GM11168 (cell line): Measurements from ENCODE around the gene MACROD2.

Experiments used
- in situ Hi-C: fragments of 300-500 bp; cut with MboI; formaldehyde crosslinking; loops from one replicate; pipeline ENCODE4 v1.12.0; 2022; ENCODE audit warnings: low sequenced_read_pairs; ENCODE audit not compliant: unreplicated experiment

The MACROD2 gene

DNA sequence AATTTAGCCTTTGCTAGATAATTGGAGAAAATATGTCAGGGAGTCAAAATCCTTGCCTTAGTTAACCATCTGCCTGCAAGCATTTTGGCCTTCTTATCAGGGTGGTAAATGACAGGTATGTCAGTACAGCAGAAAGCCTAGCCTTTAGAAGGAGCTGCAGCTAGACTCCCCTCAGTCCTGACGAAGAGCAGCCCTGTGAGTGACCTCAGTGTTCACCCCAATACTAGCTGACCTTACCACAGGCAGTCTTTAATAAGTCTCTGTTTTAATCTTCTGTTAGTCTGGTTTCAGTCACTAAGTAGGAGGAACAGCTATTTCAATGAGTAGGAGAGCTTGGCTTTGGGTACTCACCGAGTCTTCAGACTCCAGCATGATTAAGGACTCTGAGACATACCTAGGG, 682.1 kb downstream of the MACROD2 start:
- in situ Hi-C loops: no loop called here

DNA sequence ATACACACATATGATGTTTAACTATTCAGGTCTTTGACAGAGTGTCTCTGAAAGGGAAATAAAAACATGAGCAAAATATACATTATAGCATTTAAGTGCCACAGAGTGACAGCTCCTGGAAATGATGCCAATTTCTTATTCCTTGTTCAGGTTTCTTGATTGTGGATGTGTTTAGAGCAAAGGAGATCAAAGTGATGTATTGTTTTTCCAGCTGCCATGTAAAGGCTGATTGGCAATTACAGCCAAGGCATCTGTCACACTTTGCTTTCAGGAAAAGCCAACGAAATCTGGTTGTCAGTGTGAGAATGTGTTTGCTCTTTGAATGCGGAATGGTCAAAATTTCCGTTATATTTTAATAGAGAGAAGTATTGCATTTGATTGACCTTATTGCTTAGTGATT, 689.9 kb downstream of the MACROD2 start:
- in situ Hi-C loops: no loop called here

DNA sequence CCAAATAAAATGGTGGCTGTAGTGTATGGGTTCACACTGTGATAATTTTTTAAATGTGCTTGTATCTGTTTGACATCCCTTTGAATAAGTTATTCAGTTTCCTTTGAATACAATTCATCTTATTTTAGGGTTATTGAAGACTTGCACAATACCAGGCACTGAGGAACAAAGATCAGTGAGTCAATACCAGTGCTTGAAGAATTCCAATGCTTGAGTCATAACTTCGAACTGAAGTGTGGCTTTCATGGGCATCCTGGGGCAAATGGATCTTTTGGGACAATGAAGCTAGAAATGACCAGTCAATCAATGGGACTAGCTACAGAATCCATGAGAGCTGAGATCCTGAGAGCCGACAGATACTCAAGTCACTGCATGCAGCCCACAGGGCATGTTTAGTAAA, 692.0 kb downstream of the MACROD2 start:
- in situ Hi-C loops: no loop called here

DNA sequence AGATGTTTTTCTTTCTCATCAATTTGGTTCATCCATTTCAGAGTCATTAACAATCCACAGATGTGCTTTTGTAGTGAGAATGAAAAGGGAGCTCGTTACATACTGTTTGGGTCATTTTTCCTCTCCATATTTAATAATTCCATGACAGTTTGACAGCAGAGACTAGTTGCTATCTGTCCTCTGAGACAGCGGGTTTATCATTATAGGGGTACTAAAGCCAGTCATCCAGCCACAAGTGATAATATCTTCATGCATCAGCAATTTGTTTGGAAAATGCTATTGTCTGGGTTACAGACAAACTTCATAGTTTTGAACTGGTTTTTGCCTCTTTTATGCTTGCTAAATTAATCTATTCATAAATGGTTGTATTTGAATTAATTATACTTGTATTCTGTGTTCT, 692.7 kb downstream of the MACROD2 start:
- in situ Hi-C loops: no loop called here

DNA sequence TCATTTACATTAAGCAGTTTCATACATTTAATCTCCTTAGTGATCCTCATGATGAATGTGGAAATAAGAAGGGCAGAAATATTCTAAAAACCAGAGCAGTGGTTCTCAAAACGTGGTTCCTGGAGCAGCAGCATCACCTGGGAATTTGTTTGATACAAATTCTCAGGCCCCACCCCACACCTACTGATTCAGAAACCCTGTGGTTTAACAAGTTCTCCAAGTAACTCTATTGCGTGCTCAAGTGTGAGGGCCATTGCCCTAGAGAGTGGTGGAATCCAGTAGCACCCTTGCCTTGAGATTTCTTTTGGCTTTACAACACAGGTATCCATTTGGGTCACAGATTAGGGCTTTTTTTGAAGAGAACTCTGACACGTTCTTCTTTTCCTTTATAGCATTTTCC, 696.7 kb downstream of the MACROD2 start:
- in situ Hi-C loops: no loop called here

DNA sequence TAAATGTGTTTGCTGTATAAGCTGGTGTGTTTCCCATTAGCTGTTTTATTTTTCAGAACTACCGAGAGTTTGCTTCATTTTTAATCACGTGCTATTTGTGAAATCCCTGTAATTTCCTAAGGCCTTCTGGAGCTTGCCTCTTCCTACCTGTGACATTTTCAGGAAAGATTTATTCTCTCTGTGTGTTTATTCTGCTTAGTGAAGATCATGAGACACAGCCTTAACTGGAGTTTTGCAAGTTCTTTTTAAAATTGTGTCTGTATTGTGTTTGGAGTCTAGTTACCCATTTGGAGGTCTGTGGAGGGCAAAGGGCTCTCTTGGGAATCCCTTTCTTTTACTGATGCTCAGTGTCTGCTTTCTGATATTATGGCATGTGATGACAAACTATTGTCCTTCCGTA, 701.2 kb downstream of the MACROD2 start:
- in situ Hi-C loops: no loop called here

DNA sequence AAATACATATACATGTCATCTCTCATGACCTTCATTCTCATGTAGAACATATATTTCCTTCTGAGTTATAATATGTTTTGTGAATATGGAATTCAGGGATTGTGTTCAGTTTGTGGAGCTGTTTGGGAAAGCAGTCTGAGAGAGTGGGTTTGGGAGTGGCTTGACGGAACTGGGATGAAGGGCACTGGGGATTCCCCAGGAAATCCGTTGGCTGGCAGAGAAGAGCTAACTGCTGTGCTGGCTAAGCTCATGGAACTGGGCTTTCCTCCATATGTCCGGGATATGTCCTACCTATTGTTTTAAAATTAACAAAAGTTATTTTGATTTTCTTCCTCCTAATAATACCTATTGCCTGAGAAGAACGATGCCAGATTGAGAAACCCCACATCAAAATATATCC, 701.6 kb downstream of the MACROD2 start:
- in situ Hi-C loops: no loop called here

DNA sequence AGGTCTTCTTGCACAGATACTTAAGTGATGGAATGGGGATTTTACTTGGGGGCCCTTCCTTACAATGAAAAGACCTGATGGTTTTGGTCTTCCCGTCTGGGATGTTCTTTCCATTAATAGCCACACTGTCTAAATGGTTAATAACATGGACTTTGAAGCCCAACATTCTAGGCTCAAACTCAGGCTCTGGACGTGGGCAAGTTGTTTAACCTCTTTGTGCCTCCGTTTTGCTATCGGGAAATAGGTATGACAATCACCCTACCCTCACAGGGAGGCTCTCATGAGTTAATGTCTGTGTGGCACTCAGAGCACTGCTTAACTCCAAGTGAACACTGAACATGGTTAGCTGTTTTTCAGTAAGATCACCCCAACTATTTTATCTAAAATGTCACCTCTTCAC, 702.8 kb downstream of the MACROD2 start:
- in situ Hi-C loops: no loop called here

DNA sequence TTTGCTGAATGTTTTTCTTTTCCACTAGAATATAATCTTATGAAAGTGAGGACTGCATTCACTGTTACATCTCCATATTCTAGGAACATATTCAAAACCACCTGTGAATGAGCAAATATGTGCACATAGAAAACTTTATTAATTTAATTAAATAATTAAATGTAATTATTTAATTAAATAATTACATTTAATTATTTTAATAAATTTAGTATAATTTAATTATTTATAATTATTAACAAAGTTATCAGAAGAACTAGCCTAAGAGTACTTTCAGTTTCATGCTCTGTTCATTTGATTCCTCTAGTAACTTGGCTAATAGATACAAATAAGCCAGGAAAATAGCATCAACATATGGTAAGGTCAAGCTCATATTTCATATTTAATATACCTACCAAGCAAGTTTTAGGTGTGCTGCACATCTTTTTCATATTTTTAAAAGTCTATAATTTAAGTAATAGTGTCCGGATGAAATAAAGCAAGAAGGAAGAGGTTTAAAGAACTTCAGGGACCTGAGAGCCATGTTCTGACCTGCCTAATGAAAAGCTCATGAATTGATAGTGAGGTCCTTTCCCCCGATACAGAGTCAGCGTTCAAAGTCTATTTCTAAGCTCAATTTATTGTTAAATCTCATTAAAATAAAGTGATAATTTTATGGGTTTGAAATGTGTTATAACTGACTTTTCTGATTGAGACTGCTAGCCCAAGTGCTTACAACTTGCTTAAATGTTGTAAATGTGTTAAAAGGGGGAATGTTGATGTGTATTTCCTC, 703.5 kb downstream of the MACROD2 start:
- in situ Hi-C loops: no loop called here

DNA sequence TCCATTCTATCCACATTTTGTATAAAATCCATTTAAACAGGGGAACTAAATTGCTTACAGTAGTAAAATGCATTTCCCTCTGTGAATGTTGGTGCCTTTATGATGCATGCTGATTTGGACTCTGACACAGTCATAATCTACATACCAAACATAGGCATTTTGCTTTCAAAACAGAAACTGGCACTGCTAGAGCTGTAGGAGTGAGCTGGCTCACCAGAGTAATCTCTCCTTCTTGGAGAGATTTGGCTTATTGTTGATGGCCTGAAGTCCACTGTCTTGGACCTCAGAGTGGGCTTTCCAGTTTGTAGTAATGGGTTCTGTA, 705.3 kb downstream of the MACROD2 start:
- in situ Hi-C loops: no loop called here

DNA sequence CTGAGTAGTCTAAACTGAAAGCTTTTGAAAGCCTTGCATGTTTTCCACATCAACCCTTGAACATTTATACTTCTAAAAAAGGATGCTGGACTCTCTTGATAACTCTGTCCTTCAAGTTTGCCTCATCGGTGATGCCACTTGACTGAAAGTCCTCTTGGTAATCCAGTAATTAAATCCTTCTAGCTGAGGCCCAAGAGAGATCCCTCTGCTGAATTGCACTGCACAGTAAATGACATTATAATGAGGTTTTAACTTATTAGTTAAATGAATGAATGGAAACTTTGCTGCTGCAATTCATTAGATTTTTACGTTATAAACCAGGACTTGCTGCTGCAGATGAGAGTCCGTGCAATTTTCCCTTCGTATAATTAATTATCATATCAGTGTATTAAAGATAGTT, 706.0 kb downstream of the MACROD2 start:
- in situ Hi-C loops: no loop called here

DNA sequence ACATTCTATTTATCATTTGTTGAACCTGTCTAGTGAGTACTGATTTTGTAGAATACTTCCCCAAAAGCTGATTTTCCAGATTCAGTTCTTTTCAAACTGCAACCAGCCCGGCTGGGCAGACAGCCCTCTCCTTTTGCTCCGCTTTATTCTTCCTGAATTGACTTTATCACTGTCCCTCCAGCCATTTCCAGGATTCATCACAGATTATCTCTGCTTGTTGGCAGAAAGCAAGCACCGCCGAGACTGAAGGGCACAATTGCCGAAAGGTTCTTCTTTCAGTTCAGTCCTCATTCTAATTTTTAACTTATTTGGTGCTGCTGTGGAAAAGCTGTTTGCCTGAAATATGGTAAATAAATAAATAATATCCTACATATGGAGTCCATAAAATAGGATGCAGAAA, 711.2 kb downstream of the MACROD2 start:
- in situ Hi-C loops: no loop called here

DNA sequence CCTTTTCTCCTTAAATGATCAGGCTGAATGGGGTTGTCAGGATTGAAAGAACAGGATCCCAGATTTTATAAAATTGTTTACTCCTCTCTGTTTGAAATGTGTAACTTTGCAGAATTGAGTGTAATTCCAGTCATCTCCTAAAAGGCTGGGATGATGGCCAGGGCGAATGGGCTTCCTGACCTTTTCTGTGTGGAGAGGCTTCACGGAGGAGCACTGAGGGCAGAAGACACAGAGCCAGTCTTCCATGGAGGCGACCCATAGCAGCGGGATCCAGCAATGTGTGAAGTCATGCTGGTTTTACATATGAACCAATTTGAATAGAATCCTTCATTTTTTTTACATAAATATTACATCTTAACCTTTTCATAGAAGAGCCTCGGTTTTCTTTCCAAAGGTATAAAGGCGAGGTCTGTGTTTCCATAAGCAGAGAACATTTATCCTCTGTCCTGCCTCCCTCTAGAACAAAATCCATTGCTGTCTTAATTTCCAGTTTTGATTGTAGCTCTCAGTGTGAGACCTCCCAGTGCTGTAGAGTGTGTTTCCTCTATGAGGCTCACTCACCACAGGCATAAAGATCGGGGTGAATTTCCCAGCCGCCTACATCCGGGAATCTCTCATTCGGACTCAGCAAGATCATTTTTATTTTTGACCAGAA, 711.8 kb downstream of the MACROD2 start:
- in situ Hi-C loops: no loop called here

DNA sequence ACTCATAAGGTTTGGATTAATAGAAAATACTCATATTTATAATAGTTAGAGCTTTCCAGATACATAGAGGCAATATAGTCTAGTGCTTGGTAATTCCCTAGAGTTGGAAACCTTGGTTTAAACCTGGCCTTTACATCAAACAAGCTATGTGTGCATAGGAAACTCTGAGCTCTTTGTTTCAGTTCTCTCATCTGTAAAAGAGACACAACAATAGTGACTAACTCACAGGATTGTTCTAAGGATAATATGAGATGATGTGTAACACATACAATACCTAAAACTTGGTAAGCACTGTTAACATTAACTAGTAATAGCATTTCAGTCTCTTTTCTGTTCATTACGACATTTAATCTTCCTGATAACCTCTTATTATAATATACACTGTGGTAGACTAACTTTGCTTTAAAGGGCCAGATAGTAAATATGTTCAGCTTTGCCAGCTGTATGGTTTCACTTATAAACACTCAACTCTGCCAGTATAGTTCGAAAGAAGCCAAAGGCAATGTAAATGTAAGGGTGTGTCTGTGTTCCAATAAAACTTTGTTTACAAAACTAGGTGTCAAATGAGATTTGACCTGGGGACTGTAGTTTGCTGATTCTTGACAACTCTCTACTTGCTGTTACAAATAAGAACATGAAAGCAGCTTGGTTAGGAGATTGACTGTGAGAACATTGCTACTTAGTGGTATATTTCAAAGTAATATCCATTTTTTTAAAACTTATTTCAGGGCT, 712.7 kb downstream of the MACROD2 start:
- in situ Hi-C loops: no loop called here

DNA sequence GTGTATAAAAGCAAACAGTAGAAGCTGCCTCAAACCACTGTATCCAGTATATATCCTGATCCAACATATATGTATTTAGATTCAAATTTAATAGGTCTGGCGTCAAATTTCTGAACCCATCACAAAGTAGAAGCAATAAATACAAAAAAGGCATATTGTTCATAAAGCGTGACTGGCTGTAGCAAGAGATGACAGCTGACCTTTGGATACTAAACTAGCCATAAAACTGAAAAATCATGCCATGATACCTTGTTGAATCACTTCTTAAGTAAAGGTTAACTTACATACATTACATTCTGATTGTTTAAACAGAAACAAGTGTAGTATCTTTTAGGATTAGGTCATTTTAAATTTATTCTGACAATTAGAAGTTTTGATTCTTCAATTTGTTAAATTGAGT, 714.1 kb downstream of the MACROD2 start:
- in situ Hi-C loops: no loop called here

DNA sequence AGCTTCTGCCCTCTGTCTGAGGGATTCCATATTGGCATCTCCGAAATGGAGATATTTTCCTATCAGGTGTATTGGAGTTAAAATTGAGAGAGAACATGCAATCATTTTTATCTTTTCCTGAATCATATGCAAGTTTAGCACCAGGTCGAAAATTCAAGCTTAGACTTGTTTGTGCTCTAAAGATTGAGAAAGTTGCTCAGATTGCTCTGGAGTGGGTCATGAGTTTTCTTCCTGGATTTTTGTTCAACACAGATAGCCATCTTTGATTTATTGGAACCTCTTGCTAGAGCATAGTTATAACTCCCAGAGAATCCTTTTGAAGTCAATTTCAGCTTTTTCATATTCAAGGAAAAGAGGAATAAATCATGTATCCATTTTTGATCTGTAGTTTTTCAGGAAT, 715.6 kb downstream of the MACROD2 start:
- in situ Hi-C loops: no loop called here

DNA sequence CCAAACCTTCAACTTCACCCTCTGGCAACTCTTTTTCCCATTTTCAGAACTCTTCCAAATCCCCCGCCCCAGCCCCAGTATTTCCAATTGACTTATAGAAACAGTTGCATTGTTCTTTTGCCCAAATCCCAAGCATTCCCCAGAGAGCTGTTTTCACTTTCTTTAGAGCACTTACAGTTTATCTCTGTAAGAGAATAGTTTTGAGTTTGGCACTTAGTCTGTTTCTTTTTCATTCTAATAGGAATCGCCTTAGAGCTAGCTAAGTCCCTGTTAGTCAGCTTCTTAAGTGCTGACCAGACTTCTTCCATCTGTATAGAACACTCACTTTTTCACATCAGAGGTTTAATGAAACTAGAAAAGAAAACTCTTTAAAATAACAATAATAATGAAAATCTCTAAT, 716.3 kb downstream of the MACROD2 start:
- in situ Hi-C loops: no loop called here

DNA sequence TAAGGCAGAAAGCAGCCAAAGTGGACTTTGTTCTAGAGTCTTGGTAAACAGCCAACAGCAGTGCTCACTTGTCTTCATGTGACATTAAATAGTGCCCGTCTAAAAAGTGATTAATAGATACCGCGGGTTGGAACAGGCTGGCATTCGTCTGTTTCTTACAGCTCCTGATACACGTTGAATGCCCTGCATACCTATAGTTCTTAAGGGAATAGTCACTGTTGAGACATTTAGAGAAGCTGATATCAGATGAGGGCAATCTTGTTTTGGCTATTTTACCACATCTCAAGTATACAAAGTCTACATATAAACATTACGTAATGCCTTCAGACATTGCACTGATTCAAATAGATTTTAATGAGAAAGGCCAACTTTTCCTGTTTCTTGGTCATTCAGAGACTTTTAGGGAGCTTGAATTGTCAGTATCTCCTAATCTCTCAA, 717.0 kb downstream of the MACROD2 start:
- in situ Hi-C loops: no loop called here

DNA sequence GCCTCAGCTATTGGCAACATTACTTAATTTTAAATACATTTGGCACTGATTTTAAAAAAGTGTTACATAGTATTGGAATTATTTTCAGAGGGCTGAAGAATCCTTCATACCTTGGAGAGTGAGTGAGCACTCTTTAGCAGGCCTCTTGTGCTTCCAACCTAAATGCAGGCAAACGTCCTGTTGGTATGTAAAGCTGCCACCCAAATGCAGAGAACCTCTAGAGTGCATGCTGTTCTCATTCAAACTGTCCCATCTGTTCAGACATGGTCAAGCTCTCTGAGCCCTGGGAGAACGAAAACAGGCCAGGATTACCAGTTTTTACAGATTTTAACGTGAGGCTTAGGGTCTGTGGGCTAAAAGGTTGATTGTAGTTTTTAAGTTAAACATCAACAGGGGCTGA, 720.1 kb downstream of the MACROD2 start:
- in situ Hi-C loops: no loop called here

DNA sequence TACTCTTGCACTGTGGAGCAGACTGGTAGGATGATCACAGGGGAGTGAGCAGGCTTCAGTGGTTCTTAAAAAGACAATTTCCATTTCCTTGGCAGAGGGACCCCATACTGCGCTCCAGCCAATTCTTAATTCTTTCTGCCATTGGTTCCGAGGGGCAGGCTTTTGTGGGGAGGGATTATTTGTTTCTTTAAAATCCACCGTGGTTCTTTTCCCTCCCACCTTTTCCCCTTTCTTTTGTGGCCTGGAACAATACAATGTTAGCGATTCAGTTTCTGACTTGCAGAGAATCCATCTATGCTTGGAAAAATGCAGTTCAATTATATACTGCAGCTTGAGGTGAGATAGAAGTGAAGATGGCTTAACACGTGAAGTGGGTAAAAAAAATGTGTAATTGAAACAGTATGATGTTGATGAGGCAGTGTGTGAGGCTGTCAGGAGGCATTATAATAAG, 721.1 kb downstream of the MACROD2 start:
- in situ Hi-C loops: no loop called here
